Body of pancreas (tissue), 4 donors: Measurements from ENCODE around the gene POLD1. TPM values are rescaled to one million over a fixed set of nuclear protein-coding genes. Genes with fewer than 3 reads are reported as not detected.

Source experiments
- ATAC-seq: fragments of 150-250 bp; one replicate; pipeline ENCODE4 v1.9.1; 2016
- DNase-seq, 4 donors: peaks; one replicate each; pipeline ENCODE4 v3.0.0-alpha.2; 2019
- H3K27ac ChIP-seq, 4 donors: fragments of 200-600 bp; sonication (generic); 1 replicate in 3 of 4; 2 replicates in 1 of 4; pipeline versions ENCODE4 v1.5.1 to v1.6.1; 2016 to 2019; ENCODE audit warnings: mild to moderate bottlenecking in 1 of 4, mixed read lengths in 1 of 4, moderate library complexity in 1 of 4
- H3K27me3 ChIP-seq, 2 donors: fragments of 200-600 bp; sonication (generic); one replicate each; pipeline ENCODE4 v1.6.0; 2016; ENCODE audit warnings: mild to moderate bottlenecking in 1 of 2
- H3K36me3 ChIP-seq, 2 donors: fragments of 200-600 bp; sonication (generic); replicated peaks in 1 of 2; 2 replicates each; pipeline ENCODE4 v1.5.1; 2016; ENCODE audit warnings: low read depth in 2 of 2; ENCODE audit not compliant: insufficient read depth in 1 of 2
- H3K4me1 ChIP-seq: fragments of 200-600 bp; sonication (generic); one replicate; pipeline ENCODE4 v1.6.0; 2016
- H3K4me3 ChIP-seq, 2 donors: fragments of 200-600 bp; sonication (generic); 1 replicate in 1 of 2; 2 replicates in 1 of 2; pipeline ENCODE4 v1.5.1; 2016 to 2019
- H3K9me3 ChIP-seq, 3 donors: fragments of 200-600 bp; sonication (generic); 1 replicate in 2 of 3; 2 replicates in 1 of 3; pipeline ENCODE4 v1.5.1; 2016
- CTCF ChIP-seq, 7 experiments: fragments of 450-650 bp in 4 of 7; fragments of 200-600 bp in 3 of 7; sonication (generic) in 3 of 7; IDR thresholded peaks; one replicate each; pipeline ENCODE4 v1.5.1; 2016 to 2019; ENCODE audit warnings: antibody characterized with exemption in 7 of 7
- POLR2A ChIP-seq, 3 donors: fragments of 450-650 bp; IDR thresholded peaks; one replicate each; pipeline ENCODE4 v1.6.1; 2016; ENCODE audit warnings: antibody characterized with exemption in 3 of 3, mild to moderate bottlenecking in 2 of 3
- WGBS, 2 donors: methylation state at CpG; one replicate each; pipeline ENCODE4 v1.1.5; 2017; 5-methylcytosine and 5-hydroxymethylcytosine counted together
- intact Hi-C: fragments of 100-400 bp; cut with DNase I; formaldehyde crosslinking; loops from one replicate; pipeline ENCODE4 v1.15.1; 2023
- total RNA-seq, 2 donors: library from RNA; depleted of rRNA; stranded (reverse); fragments of >200 nt; gene quantifications; one replicate each; pipeline ENCODE4 v1.1.0, GENCODE V29; 2016

Gene POLD1
- total RNA-seq, 2 donors from 2014 or later = 13.2 to 13.8 TPM

GRCh38 chr19:50361290-50362029, 22.7 kb upstream of the POLD1 start:
- intact Hi-C loops = no loop called here
- no peaks in the 10 kb centered on the region for H3K36me3 ChIP-seq
- WGBS, 2 donors = 89 to 95% methylated on average over 4 to 7 of the region's 7 CpGs
- H3K27ac ChIP-seq = no peak overlapping the region
- TF ChIP-seq POLR2A (IDR thresholded peaks at IDR 0.05) = no peak
- ATAC-seq (no peak), DNase-seq (no peak)
- H3K4me1 ChIP-seq = peaks cover 17% of the 10 kb centered on the region
- no peaks in the 10 kb centered on the region for H3K27me3 ChIP-seq
- no peak overlapping the region for H3K4me3 ChIP-seq
- no peaks in the 10 kb centered on the region for H3K9me3 ChIP-seq

GRCh38 chr19:50362030-50362412, 22.1 kb upstream of the POLD1 start:
- no peaks in the 10 kb centered on the region for H3K9me3 ChIP-seq
- no peak for TF ChIP-seq CTCF (IDR thresholded peaks at IDR 0.05)
- WGBS, 2 donors = 88 to 95% methylated on average over 7 of the region's 7 CpGs
- H3K27ac ChIP-seq = no peak overlapping the region
- no peaks in the 10 kb centered on the region for H3K36me3 ChIP-seq
- peaks cover 17% of the 10 kb centered on the region for H3K4me1 ChIP-seq
- intact Hi-C loops = no loop called here
- H3K27me3 ChIP-seq = no peaks in the 10 kb centered on the region
- DNase-seq = no peak
- no peak overlapping the region for H3K4me3 ChIP-seq
- ATAC-seq = no peak

GRCh38 chr19:50362656-50363424, 21.3 kb upstream of the POLD1 start:
- ATAC-seq = no peak
- Histone ChIP-seq H3K36me3 (no peaks in the 10 kb centered on the region), H3K4me3 (no peak overlapping the region), H3K27me3 (no peaks in the 10 kb centered on the region), H3K9me3 (no peaks in the 10 kb centered on the region), H3K4me1 (peaks cover 12% of the 10 kb centered on the region), H3K27ac (no peak overlapping the region)
- TF ChIP-seq CTCF (IDR thresholded peaks at IDR 0.05) = no peak
- no peak for TF ChIP-seq POLR2A (IDR thresholded peaks at IDR 0.05)
- WGBS, 2 donors = 59 to 65% methylated on average over 11 of the region's 11 CpGs
- intact Hi-C loops = no loop called here
- no peak for DNase-seq

GRCh38 chr19:50365434-50366306, 18.5 kb upstream of the POLD1 start, which contains the start of gene NAPSA:
NAPSA (minus strand) TSS chr19:50365639; CDS start chr19:50365621, 18 bp downstream.
- H3K4me1 ChIP-seq = peaks cover 5% of the 10 kb centered on the region
- no peak within 1 kb of the TSS for H3K27ac ChIP-seq
- intact Hi-C loops = loop anchor here (5.0 kb wide), 1 partner anchor 422 kb away; no protein-coding TSS in a partner anchor
- no peaks in the 10 kb centered on the region for H3K27me3 ChIP-seq
- TF ChIP-seq POLR2A (IDR thresholded peaks at IDR 0.05) (no peak), CTCF (IDR thresholded peaks at IDR 0.05) (no peak)
- H3K36me3 ChIP-seq = no peaks in the 10 kb centered on the region
- WGBS, 2 donors = 75 to 76% methylated on average over 11 of the region's 11 CpGs
- ATAC-seq (no peak), DNase-seq (no peak)
- H3K4me3 ChIP-seq = no peak within 1 kb of the TSS
- H3K9me3 ChIP-seq = no peaks in the 10 kb centered on the region
